Coronary artery (tissue), 2 donors: Measurements from ENCODE around the gene AIP.

ENCODE experiments used
- DNase-seq: peaks from one replicate; pipeline ENCODE4 v3.0.0-alpha.2; 2017; ENCODE audit warnings: low spot score
- H3K27ac ChIP-seq, 2 donors: fragments of 200-600 bp; sonication (generic); one replicate each; pipeline ENCODE4 v1.5.1; 2016 to 2019
- H3K4me3 ChIP-seq: fragments of 200-600 bp; sonication (generic); 2 replicates; pipeline ENCODE4 v1.5.1; 2016; ENCODE audit warnings: mild to moderate bottlenecking, moderate library complexity
- TF ChIP-seq, protein P1 (sequence below): fragments of 200-600 bp; sonication (generic); IDR thresholded peaks from one replicate; pipeline ENCODE4 v1.5.1; 2019; ENCODE audit warnings: antibody characterized with exemption

Gene AIP

DNA sequence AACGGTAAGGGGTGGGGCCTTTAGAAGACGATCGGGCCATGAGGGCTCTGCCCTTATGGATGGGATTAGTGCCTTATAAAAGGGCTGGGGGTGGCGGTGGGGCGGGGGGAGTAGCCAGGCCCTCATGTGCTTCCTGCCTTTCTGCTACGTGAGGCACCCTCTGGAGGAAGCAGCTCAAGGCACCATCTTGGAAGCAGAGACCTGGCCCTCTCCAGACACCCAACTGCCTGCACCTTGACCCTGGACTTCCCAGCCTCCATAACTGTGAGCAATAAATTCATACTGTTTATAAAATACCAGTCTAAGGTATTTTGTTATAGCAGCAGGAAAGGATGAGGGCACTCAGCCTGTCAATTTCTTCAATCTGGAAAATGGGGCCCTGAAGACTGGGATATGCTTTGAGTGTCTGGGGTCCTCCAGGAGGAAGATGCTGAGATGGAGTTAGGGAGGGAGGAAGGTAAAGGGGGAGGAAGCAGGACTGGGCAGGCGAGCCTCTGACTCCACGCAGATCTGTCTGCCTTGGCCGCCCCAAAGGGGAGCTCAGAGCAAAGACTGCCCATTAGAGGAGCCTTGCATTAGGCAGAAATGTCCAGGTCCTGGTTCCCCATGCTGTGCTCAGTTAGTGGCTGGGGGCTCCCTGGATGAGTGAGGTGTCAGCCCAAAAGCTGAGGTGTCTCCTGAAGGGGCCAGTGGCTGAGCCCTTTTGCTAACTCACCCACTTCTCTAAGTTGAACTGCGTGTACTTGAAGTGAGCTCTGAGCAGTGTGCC lies 35.1 kb downstream of the AIP start:
- peak; percentile 53 for DNase-seq
- no peak overlapping the region for H3K4me3 ChIP-seq
- H3K27ac ChIP-seq = no peak overlapping the region
- TF ChIP-seq, protein P1, sequence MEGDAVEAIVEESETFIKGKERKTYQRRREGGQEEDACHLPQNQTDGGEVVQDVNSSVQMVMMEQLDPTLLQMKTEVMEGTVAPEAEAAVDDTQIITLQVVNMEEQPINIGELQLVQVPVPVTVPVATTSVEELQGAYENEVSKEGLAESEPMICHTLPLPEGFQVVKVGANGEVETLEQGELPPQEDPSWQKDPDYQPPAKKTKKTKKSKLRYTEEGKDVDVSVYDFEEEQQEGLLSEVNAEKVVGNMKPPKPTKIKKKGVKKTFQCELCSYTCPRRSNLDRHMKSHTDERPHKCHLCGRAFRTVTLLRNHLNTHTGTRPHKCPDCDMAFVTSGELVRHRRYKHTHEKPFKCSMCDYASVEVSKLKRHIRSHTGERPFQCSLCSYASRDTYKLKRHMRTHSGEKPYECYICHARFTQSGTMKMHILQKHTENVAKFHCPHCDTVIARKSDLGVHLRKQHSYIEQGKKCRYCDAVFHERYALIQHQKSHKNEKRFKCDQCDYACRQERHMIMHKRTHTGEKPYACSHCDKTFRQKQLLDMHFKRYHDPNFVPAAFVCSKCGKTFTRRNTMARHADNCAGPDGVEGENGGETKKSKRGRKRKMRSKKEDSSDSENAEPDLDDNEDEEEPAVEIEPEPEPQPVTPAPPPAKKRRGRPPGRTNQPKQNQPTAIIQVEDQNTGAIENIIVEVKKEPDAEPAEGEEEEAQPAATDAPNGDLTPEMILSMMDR = no peak

DNA sequence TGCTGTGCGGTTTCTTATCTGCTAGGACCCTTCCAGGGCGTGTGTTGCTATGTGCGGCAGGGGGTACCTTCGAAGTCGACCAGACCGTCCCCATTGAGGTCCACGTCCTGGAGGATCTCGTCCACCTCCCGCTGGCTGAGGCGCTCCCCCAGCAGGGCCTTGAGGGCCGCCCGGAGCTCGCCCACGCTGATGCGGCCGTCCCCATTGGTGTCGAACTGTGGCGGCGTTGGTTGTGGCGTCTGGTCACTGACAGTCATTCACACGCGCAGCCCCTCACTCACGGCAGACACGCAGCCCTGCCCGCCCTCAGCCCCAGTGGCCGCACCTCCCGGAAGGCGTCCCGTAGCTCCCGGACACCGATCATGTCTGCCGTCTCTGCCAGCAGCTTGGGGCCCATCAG lies 36.9 kb downstream of the AIP start:
- TF ChIP-seq, protein P1 = no peak
- H3K27ac ChIP-seq = no peak overlapping the region
- peak; percentile 67 for DNase-seq
- no peak overlapping the region for H3K4me3 ChIP-seq

DNA sequence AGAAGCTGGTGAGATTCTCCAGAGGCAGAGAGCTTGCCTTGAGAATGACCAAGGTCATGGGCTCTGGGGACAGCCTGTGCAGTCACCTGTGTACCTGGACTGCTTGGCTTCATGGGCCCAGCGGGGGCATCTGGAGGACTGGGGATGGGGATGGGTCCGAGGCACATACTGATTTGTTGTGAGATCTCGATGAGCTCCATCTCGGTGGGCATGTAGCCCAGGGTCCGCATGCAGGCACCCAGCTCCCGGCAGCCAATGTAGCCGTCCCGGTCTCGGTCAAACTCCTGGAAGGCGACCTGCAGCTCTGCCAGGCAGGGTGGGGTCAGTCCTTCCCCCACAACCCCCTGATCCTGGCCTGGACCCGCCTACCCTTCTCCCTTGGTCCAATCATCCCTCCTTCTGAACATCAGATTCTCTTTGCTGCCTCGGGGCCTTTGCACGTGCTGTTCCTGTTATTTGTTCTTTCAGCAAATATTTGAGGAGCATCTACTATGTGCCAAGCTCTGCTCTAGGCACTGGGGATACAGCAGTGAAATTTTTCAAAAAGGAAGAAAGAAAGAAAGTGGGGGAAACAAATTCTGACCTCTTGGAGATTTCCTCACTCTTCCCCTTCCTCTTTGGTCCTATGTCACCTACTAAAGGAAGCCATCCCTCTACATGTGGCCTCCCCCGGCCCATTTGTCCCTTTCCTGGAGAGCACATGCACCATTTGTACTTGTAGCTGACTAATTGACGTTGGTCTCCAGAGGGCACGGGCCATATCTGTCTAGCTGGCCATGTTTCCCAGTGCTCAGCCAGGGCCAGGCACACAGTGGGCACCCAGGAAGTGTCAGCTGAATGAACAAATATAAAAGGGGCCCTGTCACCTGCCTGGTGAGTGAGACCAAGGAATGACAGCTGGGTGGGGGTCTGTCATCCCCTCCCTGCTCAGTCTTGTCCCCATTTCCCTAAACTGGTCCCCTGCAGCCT lies 38.3 kb downstream of the AIP start:
- no peak for DNase-seq
- TF ChIP-seq, protein P1 = no peak
- no peak overlapping the region for H3K27ac ChIP-seq
- no peak overlapping the region for H3K4me3 ChIP-seq

DNA sequence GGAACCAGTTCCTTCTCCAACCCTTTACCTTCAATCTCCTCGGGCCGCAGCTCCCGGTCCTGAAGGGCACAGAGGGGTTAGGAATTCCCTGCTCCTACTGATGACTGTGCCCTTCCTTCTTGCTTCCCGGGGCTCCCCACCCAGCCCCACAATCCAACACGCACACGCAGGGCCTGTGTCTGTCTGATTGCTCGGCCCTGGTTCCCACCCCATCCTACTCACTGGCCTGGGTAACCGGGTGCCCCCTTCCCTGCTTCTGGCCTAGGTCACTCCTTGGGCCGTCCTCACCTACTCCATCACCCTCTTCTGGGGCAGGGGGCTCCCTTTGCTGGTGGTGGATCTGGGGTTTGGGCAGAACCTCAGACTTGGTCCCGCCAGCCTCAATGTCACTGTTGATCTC lies 39.1 kb downstream of the AIP start:
- Histone ChIP-seq H3K4me3 (no peak overlapping the region), H3K27ac (no peak overlapping the region)
- DNase-seq = peak; percentile 62
- TF ChIP-seq, protein P1 = no peak

DNA sequence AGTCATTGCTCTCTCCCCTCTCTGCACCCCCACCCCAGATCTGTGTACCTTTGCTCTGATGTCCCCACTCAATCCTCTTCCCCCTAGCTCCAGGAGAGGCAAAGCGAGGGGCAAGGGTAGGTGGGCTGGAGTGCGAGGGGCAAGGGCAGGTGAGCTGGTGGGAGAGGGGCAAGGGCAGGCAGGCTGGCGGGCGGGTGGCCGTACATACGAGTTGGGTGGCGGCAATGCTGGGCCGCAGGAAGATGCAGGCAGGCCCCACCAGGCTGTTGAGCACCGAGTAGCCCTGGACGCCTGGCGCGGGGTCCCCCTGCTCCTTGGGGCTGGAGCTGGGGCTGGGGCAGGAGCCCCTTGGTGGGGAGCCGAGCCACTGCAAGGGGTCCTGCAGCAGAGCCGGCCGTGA lies 39.5 kb downstream of the AIP start:
- Histone ChIP-seq H3K4me3 (no peak overlapping the region), H3K27ac (no peak overlapping the region)
- DNase-seq = peak; percentile 63
- TF ChIP-seq, protein P1 = no peak

DNA sequence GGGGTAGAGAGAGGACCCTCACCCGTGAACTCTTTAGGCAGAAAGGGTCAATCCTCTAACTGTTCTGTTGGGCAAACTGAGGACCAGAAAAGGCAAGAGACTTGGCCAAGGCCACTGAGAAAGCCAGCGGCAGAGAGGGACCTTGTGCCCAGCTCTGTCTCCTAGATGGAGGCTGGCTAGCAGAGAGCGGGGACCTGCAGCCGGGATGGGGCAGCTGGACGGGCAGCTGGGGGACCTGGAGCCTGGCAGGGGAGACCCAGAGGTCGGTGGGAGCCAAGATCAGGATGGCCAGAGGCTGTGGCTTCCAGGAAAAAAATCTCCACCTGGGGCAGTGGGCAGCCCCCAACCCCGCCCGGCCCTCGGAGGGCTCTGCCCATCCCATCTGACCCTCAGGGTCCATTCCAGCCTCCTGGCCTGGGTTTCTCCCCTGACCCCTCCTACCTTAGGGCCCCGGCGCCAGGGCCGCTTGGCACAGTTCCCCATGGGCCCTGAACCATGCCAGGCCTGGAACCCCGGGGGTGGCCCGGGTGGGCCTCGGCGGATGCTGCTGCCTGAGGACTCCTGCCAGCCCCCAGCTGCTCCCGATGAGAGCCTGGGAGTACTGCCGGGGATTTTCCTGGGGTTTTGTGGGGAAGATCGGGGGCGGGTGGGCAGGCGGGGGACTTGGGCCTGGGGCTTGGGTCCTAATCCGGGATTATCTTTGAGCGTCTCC lies 40.2 kb downstream of the AIP start, which contains the start of gene CABP2:
TSS of gene CABP2 (minus strand) at position 603 of the 712 bp plus-strand sequence. CDS start at position 483, 120 bp downstream.
- DNase-seq = peak; percentile 68
- TF ChIP-seq, protein P1 = no peak
- H3K27ac ChIP-seq = no peak within 1 kb of the TSS
- no peak within 1 kb of the TSS for H3K4me3 ChIP-seq
